K562 (cell line): ENCODE data around the gene PTGIR. TPM values are rescaled to one million over a fixed set of nuclear protein-coding genes. Genes with fewer than 3 reads are reported as not detected.

Source experiments
- AFF4 ChIP-seq: sonication (generic); formaldehyde crosslinking; IDR thresholded peaks from 2 replicates; pipeline ENCODE4 v1.8.0; 2023; ENCODE audit warnings: mild to moderate bottlenecking, missing genetic modification reagents
- ARID1B ChIP-seq: fragments of 450-650 bp; IDR thresholded peaks from 2 replicates; pipeline ENCODE4 v1.6.1; 2016; ENCODE audit warnings: antibody characterized with exemption, mild to moderate bottlenecking, inconsistent platforms
- ARID3A ChIP-seq: IDR thresholded peaks from 2 replicates; pipeline ENCODE4 v1.6.1; 2012; ENCODE audit warnings: low read depth, low read length, improper control_type of control experiment, borderline replicate concordance
- CREM ChIP-seq: IDR thresholded peaks from 2 replicates; pipeline ENCODE4 v1.6.1; 2014; ENCODE audit warnings: antibody characterized with exemption, low read depth
- HLTF ChIP-seq: fragments of 450-650 bp; IDR thresholded peaks from 2 replicates; pipeline ENCODE4 v1.6.1; 2016
- KDM1A ChIP-seq, 2 experiments: fragments of 450-650 bp; IDR thresholded peaks; 2 replicates each; pipeline ENCODE4 v1.6.1; 2016; ENCODE audit warnings: mild to moderate bottlenecking in 2 of 2
- MTF1 ChIP-seq: fragments of 250-450 bp; sonication (Bioruptor Pico); IDR thresholded peaks from 2 replicates; pipeline ENCODE4 v1.9.0; 2021; ENCODE audit warnings: moderate library complexity, mild to moderate bottlenecking, inconsistent platforms, borderline replicate concordance
- PRMT5 ChIP-seq: sonication (generic); formaldehyde crosslinking; IDR thresholded peaks from 2 replicates; pipeline ENCODE4 v1.5.0; 2020; ENCODE audit warnings: missing genetic modification reagents
- RB1 ChIP-seq: fragments of 450-650 bp; IDR thresholded peaks from 2 replicates; pipeline ENCODE4 v1.6.1; 2017; ENCODE audit warnings: low read depth, mild to moderate bottlenecking
- RBM17 ChIP-seq: fragments of 200-400 bp; formaldehyde crosslinking; IDR thresholded peaks from 2 replicates; pipeline ENCODE4 v1.6.1; 2017; ENCODE audit warnings: low read depth, mild to moderate bottlenecking, low read length, borderline replicate concordance
- SMARCA4 ChIP-seq: fragments of 450-650 bp; IDR thresholded peaks from 2 replicates; pipeline ENCODE4 v1.6.1; 2016
- STAT6 ChIP-seq: sonication (generic); formaldehyde crosslinking; IDR thresholded peaks from 2 replicates; pipeline ENCODE4 v1.8.1; 2023; ENCODE audit warnings: mild to moderate bottlenecking, missing genetic modification reagents
- TCF7 ChIP-seq: sonication (generic); IDR thresholded peaks from 2 replicates; pipeline ENCODE4 v1.6.1; 2016; ENCODE audit warnings: antibody characterized with exemption, borderline replicate concordance
- XRCC4 ChIP-seq: IDR thresholded peaks from one replicate; pipeline ENCODE4 v1.6.1; 2011; ENCODE audit not compliant: insufficient read depth, insufficient read length; ENCODE audit errors: extremely low read depth
- ZMIZ1 ChIP-seq, 2 experiments: fragments of 150-350 bp in 1 of 2; IDR thresholded peaks; 2 replicates each; pipeline ENCODE4 v1.6.1; 2012 to 2016; ENCODE audit warnings: low read depth in 2 of 2, low read length in 2 of 2, mild to moderate bottlenecking in 1 of 2, moderate library complexity in 1 of 2
- ZNF12 ChIP-seq: sonication (generic); formaldehyde crosslinking; IDR thresholded peaks from 2 replicates; pipeline ENCODE4 v1.4.0; 2020; ENCODE audit warnings: mild to moderate bottlenecking, missing genetic modification reagents
- ZNF217 ChIP-seq: sonication (generic); formaldehyde crosslinking; IDR thresholded peaks from 2 replicates; pipeline ENCODE4 v1.8.0; 2022; ENCODE audit warnings: mild to moderate bottlenecking, missing genetic modification reagents
- ZNF707 ChIP-seq: fragments of 250-450 bp; sonication (Bioruptor Pico); conservative IDR thresholded peaks from 2 replicates; pipeline ENCODE4 v1.8.0; 2022; ENCODE audit warnings: inconsistent platforms, mild to moderate bottlenecking, moderate library complexity
- polyA plus RNA-seq, 8 experiments: library from polyadenylated mRNA; depleted of rRNA in 4 of 8; stranded (reverse) in 5 of 8; unstranded in 3 of 8; fragments of >200 nt; fragmentation: Nextera tagmentation in 2 of 8; fragmentation: Illumina TruSeq in 1 of 8; extraction: Ambion mirVana in 2 of 8; extraction: Trizol in 1 of 8; gene quantifications; 2 replicates each; pipeline versions ENCODE4 v1.2.1 to v1.2.3, GENCODE V29; 2011 to 2014; ENCODE audit warnings: inconsistent platforms in 1 of 8, missing spikeins in 1 of 8
- total RNA-seq, 7 experiments: library from RNA; depleted of rRNA in 6 of 7; stranded (reverse); fragments of >200 nt in 6 of 7; fragmentation: Illumina TruSeq in 2 of 7; extraction: Trizol in 2 of 7; gene quantifications; 2 replicates each; pipeline versions ENCODE4 v1.2.1 to v1.2.3, GENCODE V29; 2011 to 2021; ENCODE audit warnings: low replicate concordance in 1 of 7

Gene PTGIR
- total and polyA plus RNA-seq, 9 of the 15 experiments (the other 6 are each of a cell fraction or from before 2014, with no cell fraction given) = 0.11 to 3.4 (median 1.1) TPM; not detected in 1

GRCh38 chr19:46633130-46633529 lies 8.2 kb upstream of the PTGIR start (continued):
- TF ChIP-seq ZMIZ1 (IDR thresholded peaks at IDR 0.05; ENCODE audit: low read depth in 2 of 2, low read length in 2 of 2) (no peak), STAT6 (CRISPR knock-in tag) (no peak), XRCC4 (no peak), MTF1 (CRISPR knock-in tag) (no peak), AFF4 (no peak), ARID3A (no peak), TCF7 (no peak), ZNF707 (no peak), RB1 (0 out of 2 replicates have a peak, but pooled peaks have one; percentile 15), RBM17 (no peak), HLTF (no peak), KDM1A (IDR thresholded peaks at IDR 0.05) (peak; percentile 84 to 90), ZNF12 (CRISPR knock-in tag) (no peak), CREM (0 out of 2 replicates have a peak, but pooled peaks have one; percentile 3), ZNF217 (no peak), PRMT5 (CRISPR knock-in tag) (no peak), SMARCA4 (no peak), ARID1B (0 out of 2 replicates have a peak, but pooled peaks have one; percentile 7)
